Measurements from ENCODE around the gene TRIM49D2.
"Not testable (repeated sequence)": the region's sequence is repeated elsewhere in the genome, so short reads cannot be mapped to it uniquely, and the experiment has no call there.

DNA sequence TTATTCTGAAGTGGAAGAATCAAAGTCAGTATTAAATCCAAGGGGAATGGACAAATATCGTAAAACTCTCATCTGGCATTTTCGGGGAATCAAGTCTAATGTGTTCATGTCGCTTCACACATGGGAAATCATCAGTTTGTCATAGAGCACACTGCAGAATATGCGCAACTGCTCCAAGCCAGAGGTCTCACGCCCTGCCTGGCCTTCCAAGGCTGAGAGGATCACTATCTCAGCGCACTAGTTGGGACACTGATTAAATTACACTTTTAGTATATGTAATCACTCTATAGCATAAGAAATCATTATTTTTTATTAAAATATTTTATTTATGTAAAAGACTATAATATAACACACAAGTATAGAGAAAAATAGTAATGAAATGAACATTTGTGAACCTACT, 37.0 kb downstream of the TRIM49D2 start:
- TF ChIP-seq, protein P1, sequence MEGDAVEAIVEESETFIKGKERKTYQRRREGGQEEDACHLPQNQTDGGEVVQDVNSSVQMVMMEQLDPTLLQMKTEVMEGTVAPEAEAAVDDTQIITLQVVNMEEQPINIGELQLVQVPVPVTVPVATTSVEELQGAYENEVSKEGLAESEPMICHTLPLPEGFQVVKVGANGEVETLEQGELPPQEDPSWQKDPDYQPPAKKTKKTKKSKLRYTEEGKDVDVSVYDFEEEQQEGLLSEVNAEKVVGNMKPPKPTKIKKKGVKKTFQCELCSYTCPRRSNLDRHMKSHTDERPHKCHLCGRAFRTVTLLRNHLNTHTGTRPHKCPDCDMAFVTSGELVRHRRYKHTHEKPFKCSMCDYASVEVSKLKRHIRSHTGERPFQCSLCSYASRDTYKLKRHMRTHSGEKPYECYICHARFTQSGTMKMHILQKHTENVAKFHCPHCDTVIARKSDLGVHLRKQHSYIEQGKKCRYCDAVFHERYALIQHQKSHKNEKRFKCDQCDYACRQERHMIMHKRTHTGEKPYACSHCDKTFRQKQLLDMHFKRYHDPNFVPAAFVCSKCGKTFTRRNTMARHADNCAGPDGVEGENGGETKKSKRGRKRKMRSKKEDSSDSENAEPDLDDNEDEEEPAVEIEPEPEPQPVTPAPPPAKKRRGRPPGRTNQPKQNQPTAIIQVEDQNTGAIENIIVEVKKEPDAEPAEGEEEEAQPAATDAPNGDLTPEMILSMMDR (conservative IDR thresholded peaks at IDR 0.05 in 1 of 2, IDR thresholded peaks at IDR 0.05 in 1 of 2; ENCODE audit: extremely low read depth in 1 of 2, insufficient read depth in 1 of 2, low read depth in 1 of 2, low read length in 2 of 2): not testable (repeated sequence)
- not testable (repeated sequence) for TF ChIP-seq EZH2 (IDR thresholded peaks at IDR 0.05; ENCODE audit: borderline replicate concordance, low read length)
